Lung (tissue), 12 donors: ENCODE measurements around the gene SPSB1. TPM values are rescaled to one million over a fixed set of nuclear protein-coding genes. Genes with fewer than 3 reads are reported as not detected.
"Not testable (repeated sequence)": the region's sequence is repeated elsewhere in the genome, so short reads cannot be mapped to it uniquely, and the experiment has no call there.

Source experiments
- ATAC-seq: fragments of 200-7000 bp; cut with Tn5 transposase; one replicate; pipeline ENCODE4 v1.9.1; 2020; ENCODE audit warnings: moderate number of reproducible peaks; ENCODE audit not compliant: insufficient read depth, low FRiP score
- DNase-seq, 3 donors: peaks; one replicate each; pipeline ENCODE4 v3.0.0-alpha.2; 2013 to 2017
- H3K27ac ChIP-seq, 2 donors: one replicate each; pipeline ENCODE4 v1.5.1; 2013; ENCODE audit warnings: mild to moderate bottlenecking in 2 of 2, moderate library complexity in 2 of 2, control low read depth in 1 of 2, inconsistent platforms in 1 of 2, low read depth in 1 of 2, low read length in 1 of 2
- H3K27me3 ChIP-seq, 3 donors: one replicate each; pipeline ENCODE4 v1.5.1; 2013; ENCODE audit warnings: low read length in 2 of 3; ENCODE audit not compliant: control insufficient read depth in 3 of 3, insufficient read depth in 3 of 3
- H3K36me3 ChIP-seq, 4 donors: one replicate each; pipeline ENCODE4 v1.5.1; 2013; ENCODE audit warnings: low read length in 4 of 4, mild to moderate bottlenecking in 1 of 4, moderate library complexity in 1 of 4; ENCODE audit not compliant: control insufficient read depth in 4 of 4, insufficient read depth in 4 of 4
- H3K4me1 ChIP-seq, 5 donors: one replicate each; pipeline ENCODE4 v1.5.1; 2013; ENCODE audit warnings: low read length in 5 of 5, mild to moderate bottlenecking in 2 of 5, moderate library complexity in 1 of 5; ENCODE audit not compliant: control insufficient read depth in 5 of 5, insufficient read depth in 5 of 5
- H3K4me3 ChIP-seq: one replicate; pipeline ENCODE4 v1.5.1; 2013; ENCODE audit warnings: mild to moderate bottlenecking, control low read depth, moderate library complexity
- H3K9ac ChIP-seq, 2 donors: one replicate each; pipeline ENCODE4 v1.5.1; 2013; ENCODE audit warnings: low read length in 2 of 2, control low read depth in 1 of 2; ENCODE audit not compliant: insufficient read depth in 1 of 2
- H3K9me3 ChIP-seq, 4 donors: one replicate each; pipeline ENCODE4 v1.5.1; 2013; ENCODE audit warnings: low read length in 3 of 4, mild to moderate bottlenecking in 1 of 4, moderate library complexity in 1 of 4; ENCODE audit not compliant: control insufficient read depth in 4 of 4, insufficient read depth in 3 of 4
- CTCF ChIP-seq: IDR thresholded peaks from 2 replicates; pipeline ENCODE4 v1.5.1; 2012; ENCODE audit warnings: mild to moderate bottlenecking; ENCODE audit errors: control extremely low read depth, extremely low read depth
- WGBS, 2 donors: extraction: QIAGEN DNeasy Blood & Tissue Kit; methylation state at CpG; one replicate each; pipeline ENCODE4 v1.1.7; 2013; 5-methylcytosine and 5-hydroxymethylcytosine counted together
- polyA plus RNA-seq, 2 donors: library from polyadenylated mRNA; stranded (reverse); fragments of 200-250 nt; gene quantifications; one replicate each; pipeline ENCODE4 v1.2.1, GENCODE V29; 2013
- total RNA-seq, 2 donors: library from RNA; depleted of rRNA in 1 of 2; stranded (reverse); fragments of >200 nt in 1 of 2; gene quantifications; one replicate each; pipeline ENCODE4 v1.2.1, GENCODE V29; 2014 to 2021
- donor health status: control.
- donor health status: control.
- donor health status: Bipolar disorder and iron deficiency.
- donor health status: healthy.
- donor health status: DM: yes; HTN: yes; CAD: no.

SPSB1 gene
- total and polyA plus RNA-seq, 4 donors: 9.5 to 25.9 (median 21.6) TPM

DNA sequence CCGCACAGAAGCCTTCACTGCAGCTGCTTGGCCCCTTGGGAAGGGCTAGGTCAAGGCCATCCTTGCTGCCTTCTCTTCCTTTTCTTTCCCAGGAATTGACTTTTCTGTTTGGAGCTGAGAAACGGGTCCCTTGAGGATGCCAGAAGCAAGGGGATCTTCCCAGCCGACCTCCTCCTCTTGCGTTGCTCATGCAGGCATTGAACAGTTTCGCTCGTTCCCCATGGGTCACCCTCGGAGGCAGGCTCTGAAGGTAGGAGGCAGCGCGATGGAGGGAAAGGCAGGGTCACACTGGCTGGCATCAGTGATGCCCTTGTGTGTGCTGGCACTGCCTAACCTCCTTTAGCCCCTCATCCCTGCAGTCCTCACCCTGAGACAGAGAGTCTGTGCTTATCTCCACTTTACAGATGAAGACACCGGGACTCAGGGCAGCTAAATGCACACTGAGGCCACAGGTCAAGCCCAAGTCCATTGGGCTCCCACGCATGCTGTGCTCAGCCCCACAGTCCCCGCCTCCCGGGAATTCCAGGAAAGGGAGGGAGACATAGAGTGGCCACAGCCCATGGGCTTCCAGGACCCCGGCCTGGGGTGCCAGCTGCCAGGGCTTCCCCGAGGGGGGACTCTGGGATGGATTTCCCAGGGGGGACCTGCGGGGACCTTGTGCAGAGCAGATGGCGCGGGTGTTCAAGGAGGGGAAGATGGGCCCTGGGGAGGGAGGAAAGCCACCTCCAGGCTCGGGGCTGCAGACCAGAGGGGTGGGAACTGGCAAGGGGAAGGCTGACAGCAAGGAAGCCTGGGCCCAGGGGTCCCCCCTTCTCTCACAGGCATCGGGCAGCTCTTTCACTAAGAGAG, 90.2 kb downstream of the SPSB1 start:
- TF ChIP-seq CTCF: no peak
- H3K27ac ChIP-seq: no peak overlapping the region
- H3K27me3 ChIP-seq: no peaks in the 10 kb centered on the region
- H3K4me1 ChIP-seq: peaks cover 0 to 1% (median 0%) of the 10 kb centered on the region in 5 donors
- H3K9me3 ChIP-seq: no peaks in the 10 kb centered on the region
- H3K4me3 ChIP-seq: no peak overlapping the region
- WGBS, 2 donors: 77 to 84% methylated on average over 20 of the region's 20 CpGs
- H3K36me3 ChIP-seq: no peaks in the 10 kb centered on the region
- H3K9ac ChIP-seq: no peak overlapping the region
- no peak for ATAC-seq
- DNase-seq: no peak

DNA sequence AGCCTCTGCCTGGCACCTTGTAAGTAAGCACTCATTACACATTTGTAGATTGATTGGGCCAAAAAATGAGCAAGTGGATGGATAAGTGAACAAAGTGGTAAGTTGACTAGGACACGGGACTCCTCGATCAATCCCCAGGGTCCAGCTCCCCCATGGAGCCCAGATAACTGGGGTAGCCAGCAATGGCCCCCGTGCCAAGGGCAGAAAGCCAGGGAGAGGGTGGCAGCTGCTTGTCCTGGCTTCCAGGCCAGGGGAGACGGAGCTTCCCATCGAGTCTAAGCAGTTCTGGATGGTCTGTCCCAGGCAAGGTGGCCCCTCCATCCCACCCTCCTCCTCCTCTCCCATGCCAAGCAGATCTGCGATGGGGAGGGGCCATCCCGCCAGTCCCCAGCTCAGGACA, 91.4 kb downstream of the SPSB1 start:
- Histone ChIP-seq H3K9me3 (no peaks in the 10 kb centered on the region), H3K9ac (no peak overlapping the region), H3K4me1 (peaks cover 0 to 3% (median 0%) of the 10 kb centered on the region in 5 donors), H3K36me3 (no peaks in the 10 kb centered on the region), H3K27me3 (no peaks in the 10 kb centered on the region), H3K27ac (peak overlapping the region in 1 of 2 donors; percentile 38), H3K4me3 (no peak overlapping the region)
- DNase-seq (no peak), ATAC-seq (no peak)
- no peak for TF ChIP-seq CTCF
- WGBS, 2 donors: 82 to 94% methylated on average over 6 to 7 of the region's 7 CpGs

DNA sequence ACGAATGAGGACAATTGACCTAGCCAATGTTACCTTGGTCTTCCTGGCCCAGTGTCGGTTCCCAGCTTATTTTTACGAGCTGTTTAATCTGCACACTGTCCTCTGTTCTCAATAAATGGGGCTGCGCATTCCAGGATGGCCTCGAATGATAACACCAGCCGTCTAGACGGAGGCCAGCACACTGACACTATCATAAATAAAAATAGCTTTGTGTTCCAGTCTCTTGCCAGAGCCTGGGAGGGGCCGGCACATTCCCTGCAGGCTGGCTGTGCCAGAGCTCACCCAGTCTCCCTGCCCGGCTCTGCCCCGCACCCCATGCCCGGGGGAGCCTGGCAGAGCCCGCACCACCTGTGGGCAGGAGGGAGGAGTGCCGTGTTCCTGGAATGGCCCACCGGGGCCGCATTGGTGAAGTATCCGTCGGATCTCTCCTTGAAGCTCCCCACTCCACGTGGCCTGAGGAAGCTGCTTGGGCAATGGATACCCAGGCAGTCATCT, 92.1 kb downstream of the SPSB1 start:
- no peak for DNase-seq
- peak overlapping the region in 1 of 2 donors; percentile 38 for H3K27ac ChIP-seq

GRCh38 chr1:9385392-9385791, 92.7 kb downstream of the SPSB1 start:
- not testable (repeated sequence) for H3K9ac ChIP-seq, H3K36me3 ChIP-seq, H3K27me3 ChIP-seq, H3K4me3 ChIP-seq, DNase-seq, ATAC-seq, H3K4me1 ChIP-seq, H3K9me3 ChIP-seq
- 90 to 95% methylated on average over 10 of the region's 10 CpGs for WGBS, 2 donors
- peak overlapping the region in 1 of 2 donors; percentile 34 for H3K27ac ChIP-seq

More for the DNA sequence above, 92.1 kb downstream of the SPSB1 start:
- H3K27me3 ChIP-seq: no peaks in the 10 kb centered on the region
- H3K9ac ChIP-seq: no peak overlapping the region
- H3K4me3 ChIP-seq: no peak overlapping the region
- no peaks in the 10 kb centered on the region for H3K9me3 ChIP-seq
- WGBS, 2 donors: 61 to 84% methylated on average over 18 of the region's 18 CpGs
- no peak for ATAC-seq
- peaks cover 0 to 3% (median 0%) of the 10 kb centered on the region in 5 donors for H3K4me1 ChIP-seq
- TF ChIP-seq CTCF: no peak
- no peaks in the 10 kb centered on the region for H3K36me3 ChIP-seq
